Measurements from ENCODE around the gene KLF13.
A peak's percentile ranks its signal among the peaks of the same experiment; 100 is the strongest.

KLF13 gene

DNA sequence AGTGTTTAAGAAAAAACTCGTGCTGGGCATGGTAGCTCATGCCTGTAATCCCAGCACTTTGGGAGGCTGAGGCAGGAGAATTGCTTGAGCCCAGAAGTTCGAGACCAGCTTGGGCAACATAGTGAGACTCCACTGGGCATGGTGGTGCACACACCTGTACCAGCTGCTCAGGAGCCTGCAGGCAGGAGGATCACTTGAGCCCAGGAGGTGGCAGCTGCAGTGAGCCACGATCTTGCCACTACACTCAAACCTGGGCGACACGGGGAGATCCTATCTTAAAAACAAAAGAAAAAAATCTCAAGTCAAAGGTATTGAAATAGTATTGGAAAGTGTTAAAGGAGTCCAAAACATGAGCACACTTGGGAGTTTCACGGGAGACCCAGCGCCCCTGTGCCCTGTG, 14.0 kb downstream of the KLF13 start:
- H3K4ac ChIP-seq (ENCODE audit: low read depth, low read length): no peak overlapping the region
- H3K18ac ChIP-seq (ENCODE audit: low read length): no peak overlapping the region
- no peak overlapping the region for H2AK5ac ChIP-seq (ENCODE audit: low read length)
- WGBS (ENCODE audit: extremely low coverage, insufficient coverage, insufficient read length): no CpG with 5 or more reads among the region's 7 CpGs
- no peak overlapping the region for H3K4me3 ChIP-seq (ENCODE audit: low read depth, low read length)
- H4K12ac ChIP-seq (ENCODE audit: low read depth, low read length): no peak overlapping the region
- no peak overlapping the region for H2BK5ac ChIP-seq (ENCODE audit: low read depth, low read length, poor library complexity)
- H4K8ac ChIP-seq (ENCODE audit: low read depth, low read length): no peak overlapping the region
- no peak overlapping the region for H2BK12ac ChIP-seq (ENCODE audit: low read length)
- no peak overlapping the region for H2BK120ac ChIP-seq (ENCODE audit: insufficient read depth, low read length, poor library complexity)
- H3K27ac ChIP-seq (ENCODE audit: low read depth, low read length): no peak overlapping the region
- no peak overlapping the region for H2AFZ ChIP-seq (ENCODE audit: insufficient read depth, low read length, poor library complexity)
- no peak overlapping the region for H4K91ac ChIP-seq (ENCODE audit: low read depth, low read length)
- no peak for DNase-seq
- H3K79me1 ChIP-seq (ENCODE audit: low read length): no peaks in the 10 kb centered on the region
- peaks cover 18 to 29% of the 10 kb centered on the region in 2 experiments for H3K4me1 ChIP-seq (ENCODE audit: control insufficient read depth in 1 of 2, insufficient read depth in 2 of 2, low read length in 2 of 2)
- H3K27me3 ChIP-seq (ENCODE audit: insufficient read depth, low read length): no peaks in the 10 kb centered on the region
- peaks cover 29% of the 10 kb centered on the region for H3K79me2 ChIP-seq (ENCODE audit: control insufficient read depth, insufficient read depth, low read length, poor library complexity)
- H3K23ac ChIP-seq (ENCODE audit: low read length): no peak overlapping the region
- H3K36me3 ChIP-seq (ENCODE audit: control insufficient read depth in 1 of 2, insufficient read depth in 2 of 2, low read length in 2 of 2): peaks cover 0 to 10% of the 10 kb centered on the region in 2 experiments
- H3K14ac ChIP-seq (ENCODE audit: low read length): no peak overlapping the region
- no peak overlapping the region for H3K9ac ChIP-seq (ENCODE audit: low read length)
- H3K9me3 ChIP-seq (ENCODE audit: insufficient read depth, low read depth, low read length): no peaks in the 10 kb centered on the region
- no peak overlapping the region for H3K4me2 ChIP-seq (ENCODE audit: low read length)

DNA sequence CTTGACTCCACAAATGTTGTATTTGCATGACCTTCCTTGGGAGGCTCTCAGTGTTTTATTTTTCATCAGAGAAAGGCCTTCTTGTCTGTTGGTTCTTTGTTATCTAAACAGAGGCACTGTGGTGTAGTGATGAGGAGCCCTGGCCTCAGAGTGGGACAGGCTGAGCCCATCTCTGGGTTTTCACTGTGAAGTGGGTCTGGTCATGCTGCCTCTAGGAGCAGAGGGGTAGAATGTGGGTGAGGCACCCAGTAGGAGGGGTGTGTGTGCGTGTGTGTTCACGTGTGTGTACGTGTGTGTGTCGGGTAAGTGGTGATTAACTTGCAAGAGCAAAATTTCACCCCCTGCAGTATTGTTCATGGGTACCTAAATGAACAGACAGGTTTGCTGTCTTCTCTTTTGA, 14.4 kb downstream of the KLF13 start:
- Histone ChIP-seq H2AFZ (ENCODE audit: insufficient read depth, low read length, poor library complexity) (no peak overlapping the region), H3K79me2 (ENCODE audit: control insufficient read depth, insufficient read depth, low read length, poor library complexity) (peaks cover 32% of the 10 kb centered on the region), H3K27me3 (ENCODE audit: insufficient read depth, low read length) (no peaks in the 10 kb centered on the region), H3K4ac (ENCODE audit: low read depth, low read length) (no peak overlapping the region), H3K9me3 (ENCODE audit: insufficient read depth, low read depth, low read length) (no peaks in the 10 kb centered on the region), H3K4me1 (ENCODE audit: control insufficient read depth in 1 of 2, insufficient read depth in 2 of 2, low read length in 2 of 2) (peaks cover 14 to 26% of the 10 kb centered on the region in 2 experiments), H3K36me3 (ENCODE audit: control insufficient read depth in 1 of 2, insufficient read depth in 2 of 2, low read length in 2 of 2) (peaks cover 0 to 10% of the 10 kb centered on the region in 2 experiments), H3K79me1 (ENCODE audit: low read length) (no peaks in the 10 kb centered on the region), H2BK5ac (ENCODE audit: low read depth, low read length, poor library complexity) (no peak overlapping the region), H2AK5ac (ENCODE audit: low read length) (no peak overlapping the region), H3K23ac (ENCODE audit: low read length) (no peak overlapping the region), H3K9ac (ENCODE audit: low read length) (no peak overlapping the region), H3K4me3 (ENCODE audit: low read depth, low read length) (no peak overlapping the region), H2BK12ac (ENCODE audit: low read length) (no peak overlapping the region), H4K8ac (ENCODE audit: low read depth, low read length) (no peak overlapping the region), H3K27ac (ENCODE audit: low read depth, low read length) (no peak overlapping the region), H3K18ac (ENCODE audit: low read length) (no peak overlapping the region), H3K14ac (ENCODE audit: low read length) (no peak overlapping the region), H4K12ac (ENCODE audit: low read depth, low read length) (no peak overlapping the region), H3K4me2 (ENCODE audit: low read length) (no peak overlapping the region), H2BK120ac (ENCODE audit: insufficient read depth, low read length, poor library complexity) (no peak overlapping the region), H4K91ac (ENCODE audit: low read depth, low read length) (no peak overlapping the region)
- no peak for DNase-seq
- no CpG with 5 or more reads among the region's 4 CpGs for WGBS (ENCODE audit: extremely low coverage, insufficient coverage, insufficient read length)

DNA sequence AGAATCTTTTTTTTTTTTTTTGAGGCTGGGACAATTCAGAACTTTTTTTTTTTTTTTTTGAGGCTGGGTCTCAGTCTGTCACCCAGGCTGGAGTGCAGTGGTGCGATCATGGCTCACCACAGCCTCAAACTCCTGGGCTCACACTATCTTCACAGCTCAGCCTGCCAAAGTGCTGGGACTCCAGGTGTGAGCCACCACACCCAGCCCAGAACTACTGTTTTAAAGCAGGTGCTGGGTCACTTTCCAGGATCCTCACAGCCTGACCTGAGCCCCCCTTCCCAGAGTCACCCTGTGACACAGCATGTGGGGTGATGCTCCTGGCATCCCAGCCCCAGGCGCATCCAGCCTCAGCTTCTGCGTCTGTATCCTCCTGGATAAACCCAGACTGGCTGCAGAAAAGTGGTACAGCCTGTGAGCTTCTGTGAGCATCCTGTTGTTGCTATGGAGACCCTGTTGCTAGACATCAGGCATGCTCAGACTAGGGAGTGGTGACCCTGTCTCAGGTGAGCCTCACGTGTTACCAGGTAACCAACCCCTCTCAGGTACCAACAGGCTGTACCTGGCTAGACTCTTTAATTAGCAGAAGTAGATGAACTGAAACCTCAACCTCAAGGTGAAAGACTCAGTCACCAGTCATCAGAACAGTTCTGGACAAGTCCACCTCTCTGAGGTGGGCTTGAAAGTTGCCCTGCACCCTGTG, 15.0 kb downstream of the KLF13 start:
- Histone ChIP-seq H2AK5ac (ENCODE audit: low read length) (no peak overlapping the region), H3K9me3 (ENCODE audit: insufficient read depth, low read depth, low read length) (no peaks in the 10 kb centered on the region), H3K18ac (ENCODE audit: low read length) (peak overlapping the region; percentile 9), H2AFZ (ENCODE audit: insufficient read depth, low read length, poor library complexity) (no peak overlapping the region), H3K79me1 (ENCODE audit: low read length) (no peaks in the 10 kb centered on the region), H3K27me3 (ENCODE audit: insufficient read depth, low read length) (no peaks in the 10 kb centered on the region), H3K79me2 (ENCODE audit: control insufficient read depth, insufficient read depth, low read length, poor library complexity) (peaks cover 31% of the 10 kb centered on the region), H3K27ac (ENCODE audit: low read depth, low read length) (no peak overlapping the region), H3K4me2 (ENCODE audit: low read length) (no peak overlapping the region), H3K36me3 (ENCODE audit: control insufficient read depth in 1 of 2, insufficient read depth in 2 of 2, low read length in 2 of 2) (peaks cover 0 to 10% of the 10 kb centered on the region in 2 experiments), H3K4me3 (ENCODE audit: low read depth, low read length) (no peak overlapping the region), H4K12ac (ENCODE audit: low read depth, low read length) (no peak overlapping the region), H4K8ac (ENCODE audit: low read depth, low read length) (no peak overlapping the region), H2BK5ac (ENCODE audit: low read depth, low read length, poor library complexity) (no peak overlapping the region), H3K4me1 (ENCODE audit: control insufficient read depth in 1 of 2, insufficient read depth in 2 of 2, low read length in 2 of 2) (peaks cover 11 to 22% of the 10 kb centered on the region in 2 experiments), H2BK120ac (ENCODE audit: insufficient read depth, low read length, poor library complexity) (no peak overlapping the region), H3K9ac (ENCODE audit: low read length) (no peak overlapping the region), H3K23ac (ENCODE audit: low read length) (no peak overlapping the region), H4K91ac (ENCODE audit: low read depth, low read length) (no peak overlapping the region), H3K14ac (ENCODE audit: low read length) (no peak overlapping the region), H2BK12ac (ENCODE audit: low read length) (no peak overlapping the region), H3K4ac (ENCODE audit: low read depth, low read length) (peak overlapping the region; percentile 14)
- DNase-seq: no peak
- no CpG with 5 or more reads among the region's 4 CpGs for WGBS (ENCODE audit: extremely low coverage, insufficient coverage, insufficient read length)

DNA sequence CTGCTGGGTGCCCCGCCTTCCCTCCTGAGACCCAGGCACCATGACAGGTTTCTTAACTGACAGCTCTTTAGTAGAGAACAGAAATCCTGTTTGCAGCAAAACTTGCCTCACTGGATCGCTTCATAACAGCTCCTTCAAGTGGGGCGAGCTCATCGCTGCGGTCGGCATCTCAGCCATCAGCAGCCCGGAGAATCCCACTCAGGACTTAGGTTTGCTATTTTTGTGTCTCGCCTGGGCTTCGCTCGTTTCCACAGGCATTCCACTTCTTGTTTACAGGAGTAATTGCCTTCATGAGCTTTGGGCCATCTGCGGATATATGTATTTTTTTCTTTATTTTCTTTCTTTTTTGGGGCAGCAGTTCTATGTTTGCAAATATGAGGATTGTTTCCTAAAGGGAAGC, 15.7 kb downstream of the KLF13 start:
- H3K4me2 ChIP-seq (ENCODE audit: low read length): no peak overlapping the region
- H4K12ac ChIP-seq (ENCODE audit: low read depth, low read length): no peak overlapping the region
- no peak overlapping the region for H3K4me3 ChIP-seq (ENCODE audit: low read depth, low read length)
- no peak overlapping the region for H2AK5ac ChIP-seq (ENCODE audit: low read length)
- no peaks in the 10 kb centered on the region for H3K79me1 ChIP-seq (ENCODE audit: low read length)
- peak overlapping the region; percentile 44 for H3K4ac ChIP-seq (ENCODE audit: low read depth, low read length)
- no peak overlapping the region for H3K14ac ChIP-seq (ENCODE audit: low read length)
- H4K8ac ChIP-seq (ENCODE audit: low read depth, low read length): no peak overlapping the region
- no peak overlapping the region for H3K18ac ChIP-seq (ENCODE audit: low read length)
- no peak for DNase-seq
- H2AFZ ChIP-seq (ENCODE audit: insufficient read depth, low read length, poor library complexity): no peak overlapping the region
- WGBS (ENCODE audit: extremely low coverage, insufficient coverage, insufficient read length): no CpG with 5 or more reads among the region's 11 CpGs
- peaks cover 6 to 16% of the 10 kb centered on the region in 2 experiments for H3K4me1 ChIP-seq (ENCODE audit: control insufficient read depth in 1 of 2, insufficient read depth in 2 of 2, low read length in 2 of 2)
- H4K91ac ChIP-seq (ENCODE audit: low read depth, low read length): no peak overlapping the region
- H3K23ac ChIP-seq (ENCODE audit: low read length): no peak overlapping the region
- no peak overlapping the region for H2BK12ac ChIP-seq (ENCODE audit: low read length)
- H2BK120ac ChIP-seq (ENCODE audit: insufficient read depth, low read length, poor library complexity): no peak overlapping the region
- no peaks in the 10 kb centered on the region for H3K27me3 ChIP-seq (ENCODE audit: insufficient read depth, low read length)
- no peak overlapping the region for H3K9ac ChIP-seq (ENCODE audit: low read length)
- no peak overlapping the region for H3K27ac ChIP-seq (ENCODE audit: low read depth, low read length)
- peaks cover under 1 to 10% of the 10 kb centered on the region in 2 experiments for H3K36me3 ChIP-seq (ENCODE audit: control insufficient read depth in 1 of 2, insufficient read depth in 2 of 2, low read length in 2 of 2)
- peaks cover 28% of the 10 kb centered on the region for H3K79me2 ChIP-seq (ENCODE audit: control insufficient read depth, insufficient read depth, low read length, poor library complexity)
- H2BK5ac ChIP-seq (ENCODE audit: low read depth, low read length, poor library complexity): no peak overlapping the region
- no peaks in the 10 kb centered on the region for H3K9me3 ChIP-seq (ENCODE audit: insufficient read depth, low read depth, low read length)
